Measurements from ENCODE around the gene HNF4A. TPM values are rescaled to one million over a fixed set of nuclear protein-coding genes. Genes with fewer than 3 reads are reported as not detected.

HNF4A gene
- total and polyA plus RNA-seq, 2 donors (not counting 1 experiment from before 2014, with no cell fraction given): not detected

DNA sequence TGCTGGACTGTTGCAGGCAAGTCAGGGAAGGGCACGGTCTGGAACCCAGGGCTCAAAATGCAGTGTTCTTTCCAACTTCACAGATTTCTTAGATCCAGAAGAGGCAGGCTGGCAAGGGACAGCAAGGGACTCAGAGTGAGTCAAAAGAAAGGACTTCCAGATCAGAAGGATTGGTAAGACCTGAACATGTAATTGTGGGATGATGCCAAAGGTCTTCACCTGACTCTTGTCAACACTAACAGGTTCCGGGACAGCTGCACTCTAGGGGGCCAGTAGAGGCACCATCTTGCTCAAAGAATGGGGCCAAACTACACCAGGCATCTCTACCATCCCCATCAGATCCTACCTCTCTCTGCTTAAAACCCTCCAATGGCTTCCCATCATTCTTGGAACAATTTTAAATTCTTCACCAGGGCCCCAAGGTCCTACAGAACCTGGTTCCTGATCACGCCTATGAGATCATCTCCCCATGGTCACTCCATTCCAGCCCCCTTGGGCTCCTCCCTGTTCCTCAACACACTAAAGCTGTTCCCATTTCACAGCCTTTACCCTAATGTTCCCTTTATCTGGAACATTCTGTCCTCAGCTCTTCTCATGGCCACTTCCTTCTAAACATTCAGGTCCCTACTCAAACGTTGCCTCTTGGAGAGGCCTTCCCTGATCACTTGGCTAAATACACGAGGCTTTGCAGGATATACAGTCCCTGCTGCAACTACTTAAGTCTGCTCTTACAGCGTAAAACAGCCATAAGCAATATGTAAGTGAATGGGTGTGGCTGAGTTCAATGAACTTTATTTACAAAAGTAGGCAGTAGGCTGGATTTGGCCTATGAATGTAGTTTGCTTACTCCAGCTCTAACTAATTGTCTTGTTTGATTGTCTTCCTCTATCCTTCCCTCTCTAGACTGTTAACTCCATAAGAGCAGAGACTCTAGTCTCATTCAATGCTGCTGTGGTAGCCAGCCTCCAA is 90.5 kb downstream of the HNF4A start:
- DNase-seq (no peak), ATAC-seq (ENCODE audit: low read depth) (no peak)
- no peak overlapping the region for H3K4me3 Mint-ChIP-seq
- no peak overlapping the region for H2AFZ ChIP-seq (ENCODE audit: insufficient read depth, low read depth, low read length, poor library complexity, severe bottlenecking)
- H3K79me2 ChIP-seq (ENCODE audit: control insufficient read depth, insufficient read depth, low read length): no peaks in the 10 kb centered on the region
- no peaks in the 10 kb centered on the region for H3K4me1 ChIP-seq (ENCODE audit: control insufficient read depth in 2 of 2, insufficient read depth in 2 of 2, low read length in 2 of 2)
- POLR2A ChIA-PET: no interaction called here
- no peaks in the 10 kb centered on the region for H3K36me3 ChIP-seq (replicated peaks in 1 of 2; ENCODE audit: control extremely low read depth in 1 of 2, control insufficient read depth in 1 of 2, extremely low read depth in 1 of 2, insufficient read depth in 2 of 2, low read length in 1 of 2)
- no peak overlapping the region for H3K27ac ChIP-seq (ENCODE audit: low read length in 2 of 2)
- intact Hi-C loops (cut with micrococcal nuclease): no loop called here
- H3K4me3 ChIP-seq (ENCODE audit: control extremely low read depth in 1 of 5, extremely low read depth in 1 of 5, insufficient read depth in 1 of 5, low read depth in 2 of 5, low read length in 4 of 5): no peak overlapping the region
- TF ChIP-seq, protein P1, sequence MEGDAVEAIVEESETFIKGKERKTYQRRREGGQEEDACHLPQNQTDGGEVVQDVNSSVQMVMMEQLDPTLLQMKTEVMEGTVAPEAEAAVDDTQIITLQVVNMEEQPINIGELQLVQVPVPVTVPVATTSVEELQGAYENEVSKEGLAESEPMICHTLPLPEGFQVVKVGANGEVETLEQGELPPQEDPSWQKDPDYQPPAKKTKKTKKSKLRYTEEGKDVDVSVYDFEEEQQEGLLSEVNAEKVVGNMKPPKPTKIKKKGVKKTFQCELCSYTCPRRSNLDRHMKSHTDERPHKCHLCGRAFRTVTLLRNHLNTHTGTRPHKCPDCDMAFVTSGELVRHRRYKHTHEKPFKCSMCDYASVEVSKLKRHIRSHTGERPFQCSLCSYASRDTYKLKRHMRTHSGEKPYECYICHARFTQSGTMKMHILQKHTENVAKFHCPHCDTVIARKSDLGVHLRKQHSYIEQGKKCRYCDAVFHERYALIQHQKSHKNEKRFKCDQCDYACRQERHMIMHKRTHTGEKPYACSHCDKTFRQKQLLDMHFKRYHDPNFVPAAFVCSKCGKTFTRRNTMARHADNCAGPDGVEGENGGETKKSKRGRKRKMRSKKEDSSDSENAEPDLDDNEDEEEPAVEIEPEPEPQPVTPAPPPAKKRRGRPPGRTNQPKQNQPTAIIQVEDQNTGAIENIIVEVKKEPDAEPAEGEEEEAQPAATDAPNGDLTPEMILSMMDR (IDR thresholded peaks at IDR 0.05): no peak
- no peak for TF ChIP-seq EZH2 (IDR thresholded peaks at IDR 0.05; ENCODE audit: borderline replicate concordance, insufficient read depth, low read depth, low read length, poor library complexity, severe bottlenecking)
- H3K4me1 Mint-ChIP-seq: peaks cover 3% of the 10 kb centered on the region
- WGBS (ENCODE audit: insufficient coverage): 75% methylated on average over 6 of the region's 6 CpGs
- H3K9ac ChIP-seq (ENCODE audit: low read length): no peak overlapping the region
- peaks cover 22% of the 10 kb centered on the region for H3K27me3 Mint-ChIP-seq
- H3K4me2 ChIP-seq (replicated peaks; ENCODE audit: low read depth, low read length, poor library complexity, severe bottlenecking): no peak overlapping the region
- no peak overlapping the region for H3K27ac Mint-ChIP-seq
- H3K9me3 Mint-ChIP-seq (ENCODE audit: insufficient read depth): no peaks in the 10 kb centered on the region
- H3K9me3 ChIP-seq (ENCODE audit: control extremely low read depth in 1 of 3, control insufficient read depth in 2 of 3, insufficient read depth in 1 of 3, low read length in 2 of 3): no peaks in the 10 kb centered on the region
- CTCF ChIA-PET: no interaction called here
- H3K27me3 ChIP-seq (replicated peaks in 1 of 4; ENCODE audit: control extremely low read depth in 1 of 4, control insufficient read depth in 3 of 4, insufficient read depth in 4 of 4, low read length in 3 of 4): no peaks in the 10 kb centered on the region
- no peaks in the 10 kb centered on the region for H4K20me1 ChIP-seq (ENCODE audit: control insufficient read depth, insufficient read depth, low read length, poor library complexity, severe bottlenecking)

DNA sequence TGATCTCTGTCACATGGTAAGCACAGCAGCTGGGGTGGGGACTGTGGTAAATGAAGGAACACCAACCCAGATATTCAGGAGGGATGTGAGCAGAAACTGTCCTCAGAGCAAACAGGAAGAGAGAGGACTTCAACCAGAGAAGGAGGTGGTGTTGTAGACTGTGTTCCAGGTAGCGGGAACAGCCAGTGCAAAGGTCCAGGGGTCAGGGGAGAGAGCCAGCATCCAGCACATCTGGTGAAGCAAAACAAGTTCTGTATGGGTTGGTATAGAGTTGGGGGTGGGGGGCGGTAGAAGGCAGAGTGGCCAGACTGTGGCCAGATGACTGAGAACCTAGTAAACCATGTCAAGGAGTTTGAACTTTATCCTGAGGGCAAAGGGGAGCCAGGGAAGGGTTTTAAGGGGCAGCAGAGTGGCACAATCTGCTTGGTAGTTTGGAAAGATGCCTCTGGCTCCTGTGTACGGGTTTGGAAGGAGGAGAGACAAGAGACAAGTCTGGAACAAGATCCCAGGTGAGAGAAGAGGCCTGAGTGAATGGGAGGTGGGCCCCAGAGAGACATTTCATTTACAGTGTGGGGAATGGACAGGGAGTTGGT is 92.4 kb downstream of the HNF4A start:
- ChIA-PET CTCF (no interaction called here), POLR2A (no interaction called here)
- no peak for TF ChIP-seq EZH2 (IDR thresholded peaks at IDR 0.05; ENCODE audit: borderline replicate concordance, insufficient read depth, low read depth, low read length, poor library complexity, severe bottlenecking)
- TF ChIP-seq, protein P1 (IDR thresholded peaks at IDR 0.05): no peak
- Histone ChIP-seq H4K20me1 (ENCODE audit: control insufficient read depth, insufficient read depth, low read length, poor library complexity, severe bottlenecking) (no peaks in the 10 kb centered on the region), H3K4me1 (ENCODE audit: control insufficient read depth in 2 of 2, insufficient read depth in 2 of 2, low read length in 2 of 2) (no peaks in the 10 kb centered on the region), H2AFZ (ENCODE audit: insufficient read depth, low read depth, low read length, poor library complexity, severe bottlenecking) (no peak overlapping the region), H3K9ac (ENCODE audit: low read length) (no peak overlapping the region), H3K27me3 (replicated peaks in 1 of 4; ENCODE audit: control extremely low read depth in 1 of 4, control insufficient read depth in 3 of 4, insufficient read depth in 4 of 4, low read length in 3 of 4) (no peaks in the 10 kb centered on the region), H3K4me2 (replicated peaks; ENCODE audit: low read depth, low read length, poor library complexity, severe bottlenecking) (no peak overlapping the region), H3K79me2 (ENCODE audit: control insufficient read depth, insufficient read depth, low read length) (no peaks in the 10 kb centered on the region), H3K27ac (ENCODE audit: low read length in 2 of 2) (no peak overlapping the region), H3K36me3 (replicated peaks in 1 of 2; ENCODE audit: control extremely low read depth in 1 of 2, control insufficient read depth in 1 of 2, extremely low read depth in 1 of 2, insufficient read depth in 2 of 2, low read length in 1 of 2) (no peaks in the 10 kb centered on the region), H3K4me3 (ENCODE audit: control extremely low read depth in 1 of 5, extremely low read depth in 1 of 5, insufficient read depth in 1 of 5, low read depth in 2 of 5, low read length in 4 of 5) (no peak overlapping the region), H3K9me3 (ENCODE audit: control extremely low read depth in 1 of 3, control insufficient read depth in 2 of 3, insufficient read depth in 1 of 3, low read length in 2 of 3) (no peaks in the 10 kb centered on the region)
- H3K27me3 Mint-ChIP-seq: peaks cover 9% of the 10 kb centered on the region
- no peaks in the 10 kb centered on the region for H3K9me3 Mint-ChIP-seq (ENCODE audit: insufficient read depth)
- no peak for DNase-seq
- no peak for ATAC-seq (ENCODE audit: low read depth)
- peaks cover 3% of the 10 kb centered on the region for H3K4me1 Mint-ChIP-seq
- no peak overlapping the region for H3K4me3 Mint-ChIP-seq
- WGBS (ENCODE audit: insufficient coverage): 91% methylated on average over 3 of the region's 3 CpGs
- H3K27ac Mint-ChIP-seq: no peak overlapping the region
- intact Hi-C loops (cut with micrococcal nuclease): no loop called here

Measured in B cell (primary cell).